Stimulated activated CD4-positive, alpha-beta T cell treated with anti-CD3 and anti-CD28 coated beads, Interleukin-4, amount 100 ng/mL, for 4 hours (primary cell): ENCODE measurements around the gene GNG14.
"Not testable (repeated sequence)": the region's sequence is repeated elsewhere in the genome, so short reads cannot be mapped to it uniquely, and the experiment has no call there.

Source experiments
- DNase-seq, 2 experiments: peaks; one replicate each; pipeline ENCODE4 v3.0.0-alpha.2; 2020

Gene GNG14

DNA sequence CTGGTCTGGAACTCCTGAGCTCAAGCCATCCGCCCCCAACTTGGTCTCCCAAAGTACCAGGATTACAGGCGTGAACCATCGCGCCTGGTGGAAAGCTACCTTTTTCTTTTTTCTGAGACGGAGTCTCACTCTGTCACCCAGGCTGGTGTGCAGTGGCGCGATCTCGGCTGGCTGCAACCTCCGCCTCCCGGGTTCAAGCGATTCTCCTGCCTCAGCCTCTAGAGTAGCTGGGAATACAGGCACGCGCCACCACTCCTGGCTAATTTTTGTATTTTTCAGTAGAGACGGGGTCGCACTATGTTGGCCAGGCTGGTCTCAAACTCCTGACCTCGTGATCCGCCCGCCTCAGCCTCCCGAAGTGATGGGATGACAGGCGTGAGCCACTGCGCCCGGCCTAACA is 9.6 kb downstream of the GNG14 start:
- DNase-seq = not testable (repeated sequence)

DNA sequence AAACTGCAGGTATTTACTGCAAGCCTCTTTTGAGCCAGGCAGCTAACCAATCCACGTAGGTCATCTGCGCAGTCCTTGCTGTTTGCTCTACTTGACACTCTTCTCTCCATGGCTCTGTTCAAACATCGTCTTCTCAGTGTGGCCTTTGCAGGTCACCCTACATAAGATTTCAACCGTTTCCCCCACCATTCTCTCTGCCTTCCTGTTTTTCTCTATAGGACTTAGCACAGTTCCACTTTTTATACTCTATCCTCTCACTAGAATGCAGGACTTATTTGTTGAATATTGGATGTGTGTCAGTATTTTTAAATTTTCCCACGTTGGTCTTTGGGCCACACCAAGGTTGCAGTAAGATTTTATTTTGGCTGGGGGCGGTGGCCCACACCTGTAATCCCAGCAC is 10.3 kb downstream of the GNG14 start:
- no peak for DNase-seq

DNA sequence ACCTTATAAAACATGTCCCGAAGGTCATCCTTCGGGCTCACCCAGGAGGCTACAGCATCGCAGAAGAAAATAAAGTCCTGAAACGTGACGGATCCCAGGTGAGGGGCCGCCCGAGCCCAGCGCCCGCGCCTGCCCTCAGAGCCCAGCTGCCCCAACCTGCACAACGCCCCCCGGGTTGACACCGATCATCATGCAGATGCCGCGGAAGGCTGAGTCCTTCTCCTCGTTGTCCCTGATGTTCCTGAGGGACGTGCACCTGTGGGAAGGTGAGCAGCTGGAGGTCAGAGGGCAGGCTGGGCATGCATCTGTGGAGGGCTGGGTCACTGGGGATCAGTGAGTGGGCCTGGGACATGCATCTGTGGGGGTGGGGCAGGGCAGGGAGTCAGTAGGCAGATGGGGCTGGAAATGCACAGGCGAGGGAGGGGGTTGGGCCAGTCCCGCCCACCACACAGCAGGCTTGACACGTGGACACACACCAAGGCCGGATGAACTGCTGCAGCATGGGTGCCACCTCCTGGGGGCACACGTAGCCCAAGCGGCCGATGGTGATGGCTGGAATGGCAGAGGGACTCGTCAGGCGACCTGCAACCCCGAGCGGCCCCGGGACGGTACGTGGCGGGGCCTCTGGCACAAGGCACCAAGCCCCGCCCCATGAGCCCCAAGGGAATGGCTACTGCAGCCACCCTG is 13.9 kb downstream of the GNG14 start:
- DNase-seq = no peak

DNA sequence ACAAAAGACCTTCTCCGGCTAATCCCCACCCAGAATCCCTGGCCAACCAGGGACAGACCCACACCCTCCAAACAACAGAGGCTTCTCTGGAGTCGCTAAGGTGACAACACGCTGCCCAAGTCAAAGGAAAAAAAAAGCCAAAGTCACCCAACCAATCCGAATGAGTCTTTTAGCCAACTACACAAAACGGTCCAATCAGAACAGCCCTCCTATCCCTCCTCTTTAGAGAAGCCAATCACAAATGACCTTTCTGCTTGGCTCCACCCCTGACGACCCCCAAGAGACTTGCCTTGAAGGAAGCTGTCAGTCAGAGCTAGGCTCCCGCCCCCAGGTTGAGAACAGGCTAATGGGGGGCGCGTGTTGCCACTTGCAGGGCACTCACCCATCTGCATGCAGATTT is 15.2 kb downstream of the GNG14 start:
- no peak for DNase-seq

DNA sequence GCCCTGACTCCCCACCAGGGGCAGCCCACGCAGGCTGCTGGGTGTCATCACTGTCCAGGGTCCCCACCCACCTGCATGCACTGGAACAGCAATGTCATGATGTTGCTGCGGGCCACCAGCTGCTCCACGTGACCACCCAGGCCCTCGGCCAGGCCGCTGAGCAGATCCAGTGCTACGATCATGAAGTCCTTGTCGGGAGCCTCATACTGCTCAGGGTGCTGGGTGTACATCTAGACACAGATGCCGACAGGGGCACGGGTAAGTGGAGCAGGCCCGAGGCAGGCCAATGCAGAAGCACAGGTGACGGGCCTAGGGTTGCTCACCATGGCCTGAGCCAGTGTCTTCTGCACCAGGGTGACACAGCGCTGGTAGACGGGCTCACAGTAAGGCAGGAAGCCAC is 17.4 kb downstream of the GNG14 start:
- DNase-seq = no peak

DNA sequence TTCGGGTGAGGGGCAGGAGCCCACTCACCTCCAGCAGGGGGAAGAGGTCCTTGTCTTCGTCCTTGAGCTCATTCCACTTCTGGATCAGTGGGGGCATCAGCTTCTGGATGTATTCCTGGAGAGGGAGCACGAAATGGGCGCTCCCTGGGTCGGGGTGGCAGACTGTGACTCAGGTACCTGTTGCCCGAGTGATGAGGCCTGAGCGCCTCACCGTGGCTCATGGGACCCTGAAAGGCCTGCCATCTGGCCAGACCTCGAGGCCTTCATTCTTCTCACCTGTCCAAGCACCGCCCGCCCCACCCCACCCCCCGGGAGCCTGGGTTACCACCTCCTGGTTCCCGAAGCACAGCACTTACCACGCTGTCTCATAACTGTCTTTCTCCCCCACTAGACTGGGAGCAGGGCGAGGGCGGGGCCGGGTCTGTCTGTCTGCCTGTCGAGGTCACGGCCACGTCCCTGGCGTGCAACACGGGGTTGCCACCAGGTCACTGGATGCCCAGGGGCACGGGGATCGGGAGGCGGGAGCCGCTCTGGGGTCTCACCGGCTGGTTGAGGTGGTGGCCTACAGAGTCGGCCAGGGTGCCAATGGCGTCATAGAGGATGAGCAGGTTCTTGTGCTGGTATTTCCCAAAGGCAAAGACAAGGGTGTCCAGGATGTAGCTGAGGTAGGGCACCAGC is 18.0 kb downstream of the GNG14 start:
- no peak for DNase-seq

DNA sequence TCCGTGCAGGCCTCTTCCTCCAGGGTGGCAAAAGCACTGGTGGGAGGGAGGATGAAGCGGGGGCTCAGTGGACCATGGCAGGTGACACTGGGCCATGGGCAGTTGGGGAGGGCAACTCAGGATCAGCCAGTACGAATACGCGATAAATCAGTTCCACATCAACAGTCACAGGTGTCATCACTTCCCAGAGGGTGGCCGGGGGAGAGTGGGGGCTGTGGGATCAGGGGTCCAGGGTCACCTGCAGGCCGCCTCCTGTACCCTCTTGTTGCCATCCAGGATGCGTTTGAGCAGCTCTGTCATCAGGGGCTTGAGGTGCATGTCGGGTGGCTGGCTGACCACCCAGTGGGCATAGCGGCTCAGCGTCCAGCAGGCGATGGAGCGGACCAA is 18.5 kb downstream of the GNG14 start:
- DNase-seq = no peak

DNA sequence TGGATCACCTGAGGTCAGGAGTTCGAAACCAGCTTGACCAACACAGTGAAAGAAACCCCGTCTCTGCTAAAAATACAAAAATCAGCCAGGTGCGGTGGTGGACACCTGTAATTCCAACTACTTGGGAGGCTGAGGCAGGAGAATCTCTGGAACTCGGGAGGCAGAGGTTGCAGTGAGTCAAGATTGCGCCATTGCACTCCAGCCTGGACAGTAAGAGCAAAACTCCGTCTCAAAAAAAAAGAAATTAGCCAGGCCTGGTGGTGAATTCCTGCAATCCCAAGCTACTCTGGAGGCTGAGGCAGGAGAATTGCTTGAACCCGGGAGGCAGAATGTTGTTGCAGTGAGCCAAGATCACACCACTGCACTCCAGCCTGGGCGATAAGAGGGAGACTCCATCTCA is 20.8 kb downstream of the GNG14 start:
- DNase-seq = no peak

DNA sequence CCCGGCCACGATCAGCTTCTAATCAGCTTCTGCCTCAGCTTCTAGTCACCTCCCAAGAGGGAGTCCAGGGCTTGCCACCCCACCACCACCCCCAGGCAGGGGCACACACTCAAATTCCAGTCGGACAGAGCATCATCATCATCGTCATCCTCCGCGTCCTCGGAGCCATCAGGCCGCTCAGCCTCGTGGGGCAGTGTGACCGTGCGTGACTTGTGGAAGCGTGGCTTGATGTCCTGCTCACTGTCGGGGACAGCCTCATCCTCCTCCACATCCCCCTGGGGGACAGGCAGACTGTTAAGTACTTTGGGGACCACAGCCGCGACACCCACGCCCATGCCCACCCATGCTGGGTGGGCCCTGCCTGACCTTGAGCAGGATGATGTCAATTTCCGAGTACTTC is 23.4 kb downstream of the GNG14 start:
- no peak for DNase-seq

DNA sequence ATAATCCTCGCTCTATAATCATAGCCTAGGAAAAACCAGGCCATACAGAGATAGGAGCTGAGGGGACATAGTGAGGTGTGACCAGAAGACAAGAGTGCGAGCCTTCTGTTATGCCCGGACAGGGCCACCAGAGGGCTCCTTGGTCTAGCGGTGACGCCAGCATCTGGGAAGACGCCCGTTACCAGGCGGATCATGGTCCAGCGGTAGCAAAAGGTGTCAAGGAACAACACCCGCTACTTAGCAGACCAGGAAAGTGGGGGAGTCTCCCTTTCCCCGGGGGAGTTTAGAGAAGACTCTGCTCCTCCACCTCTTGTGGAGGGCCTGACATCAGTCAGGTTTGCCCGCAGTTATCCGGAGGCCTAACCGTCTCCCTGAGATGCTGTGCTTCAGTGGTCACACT is 24.3 kb downstream of the GNG14 start:
- not testable (repeated sequence) for DNase-seq

DNA sequence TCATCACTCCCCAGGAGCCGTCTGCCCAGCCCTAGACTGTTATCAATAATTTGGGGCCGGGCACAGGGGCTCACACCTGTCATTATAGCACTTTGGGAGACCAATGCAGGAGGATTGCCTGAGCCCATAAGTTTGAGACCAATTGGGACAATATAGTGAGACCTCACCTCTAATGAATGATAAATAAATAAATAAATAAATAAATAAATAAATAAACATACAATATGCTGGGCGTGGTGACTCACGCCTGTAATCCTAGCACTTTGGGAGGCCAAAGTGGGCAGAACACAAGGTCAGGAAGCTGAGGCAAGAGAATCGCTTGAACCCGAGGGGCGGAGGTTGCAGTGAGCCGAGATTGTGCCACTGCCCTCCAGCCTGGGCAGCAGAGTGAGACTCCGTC is 25.5 kb downstream of the GNG14 start:
- DNase-seq = not testable (repeated sequence)

DNA sequence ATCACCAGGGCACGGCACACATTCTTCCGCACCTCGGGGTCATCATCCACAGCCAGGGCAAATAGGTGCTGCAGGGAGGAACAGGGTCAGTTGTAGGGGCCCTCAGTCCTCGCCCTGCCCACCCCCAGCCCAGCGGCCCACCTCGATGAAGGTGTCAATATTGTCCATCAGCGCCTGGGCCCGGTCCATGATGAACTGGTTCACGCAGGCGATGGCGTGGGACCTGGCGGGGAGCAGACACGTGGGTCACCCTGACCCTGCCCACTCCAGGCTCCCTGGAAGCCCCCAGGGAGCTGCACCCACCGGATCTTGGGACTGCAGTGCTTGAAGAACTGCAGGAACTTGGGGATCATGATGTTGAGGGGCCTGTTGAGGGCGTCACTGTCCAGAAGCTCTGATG is 27.3 kb downstream of the GNG14 start:
- DNase-seq = no peak

DNA sequence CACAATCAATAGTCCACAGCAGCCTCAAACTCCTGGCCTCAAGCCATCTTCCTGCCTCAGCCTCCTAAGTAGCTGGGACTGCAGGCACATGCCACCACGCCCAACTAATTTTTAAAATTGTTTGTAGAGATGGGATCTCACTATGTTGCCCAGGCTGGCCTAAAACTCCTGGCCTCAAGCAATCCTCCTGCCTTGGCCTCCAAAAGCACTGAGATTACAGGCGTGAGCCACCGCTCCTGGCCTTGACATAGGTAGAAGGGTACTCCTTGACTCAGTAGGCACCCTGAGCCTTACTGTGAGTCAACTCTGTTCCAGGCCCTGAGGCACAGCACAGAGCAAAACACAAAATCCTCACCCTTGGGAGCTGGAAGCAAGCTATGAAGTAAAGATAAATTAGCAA is 28.1 kb downstream of the GNG14 start:
- no peak for DNase-seq

DNA sequence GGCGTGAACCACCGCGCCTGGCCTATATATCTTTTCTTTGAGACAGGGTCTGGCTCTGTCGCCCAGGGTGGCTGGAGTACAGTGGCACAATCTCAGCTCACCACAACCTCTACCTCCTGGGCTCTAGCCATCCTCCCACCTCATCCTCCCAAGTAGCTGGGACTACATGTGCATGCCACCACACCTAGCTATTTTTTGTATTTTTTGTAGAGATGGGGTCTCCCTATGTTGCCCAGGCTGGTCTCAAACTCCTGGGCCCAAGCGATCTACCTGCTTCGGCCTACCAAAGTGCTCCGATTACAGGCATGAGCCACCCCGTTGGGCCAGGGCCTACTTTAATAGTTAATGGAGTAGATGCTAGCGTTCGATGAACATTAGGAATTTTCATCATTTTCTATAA is 32.5 kb downstream of the GNG14 start:
- no peak for DNase-seq

DNA sequence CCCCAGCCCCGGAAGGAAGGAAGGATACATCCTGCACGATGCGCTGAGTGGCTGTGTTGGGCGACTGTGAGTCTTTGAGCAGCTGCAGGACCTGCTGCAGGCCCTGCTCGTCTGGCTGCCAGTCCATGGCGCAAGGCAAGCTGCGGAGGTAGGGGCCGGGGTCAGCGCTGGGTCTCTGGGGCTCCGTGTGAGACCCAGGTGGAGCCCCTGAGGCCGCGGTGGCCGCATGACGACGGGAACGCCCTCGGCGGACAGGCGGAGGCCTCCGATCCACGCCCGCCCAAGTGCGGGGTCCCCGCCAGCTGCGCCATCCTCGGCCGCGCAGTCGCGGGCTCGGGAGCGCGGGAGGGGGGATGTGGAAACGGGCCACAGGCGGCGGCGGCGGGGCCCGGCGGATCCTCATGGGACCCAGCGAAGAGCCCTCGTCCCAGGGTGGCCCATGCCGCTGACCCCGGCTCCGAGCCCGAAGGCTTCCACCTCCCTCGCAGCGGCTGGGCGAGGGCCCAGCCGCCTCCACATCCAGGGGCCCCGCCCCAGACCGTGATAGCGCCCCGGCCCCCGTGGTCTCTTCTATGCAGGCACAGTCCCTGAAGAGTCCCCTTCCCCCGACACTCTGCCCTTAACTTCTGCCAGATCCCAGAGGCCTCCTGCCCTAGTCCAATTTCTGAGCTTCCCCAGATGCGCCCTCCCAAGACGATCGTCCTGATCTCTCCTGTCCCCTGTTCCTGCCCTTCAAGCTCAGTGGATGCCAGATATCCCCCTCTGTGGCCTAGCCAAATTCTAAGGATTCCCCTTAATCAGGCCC is 33.3 kb downstream of the GNG14 start:
- DNase-seq = no peak

DNA sequence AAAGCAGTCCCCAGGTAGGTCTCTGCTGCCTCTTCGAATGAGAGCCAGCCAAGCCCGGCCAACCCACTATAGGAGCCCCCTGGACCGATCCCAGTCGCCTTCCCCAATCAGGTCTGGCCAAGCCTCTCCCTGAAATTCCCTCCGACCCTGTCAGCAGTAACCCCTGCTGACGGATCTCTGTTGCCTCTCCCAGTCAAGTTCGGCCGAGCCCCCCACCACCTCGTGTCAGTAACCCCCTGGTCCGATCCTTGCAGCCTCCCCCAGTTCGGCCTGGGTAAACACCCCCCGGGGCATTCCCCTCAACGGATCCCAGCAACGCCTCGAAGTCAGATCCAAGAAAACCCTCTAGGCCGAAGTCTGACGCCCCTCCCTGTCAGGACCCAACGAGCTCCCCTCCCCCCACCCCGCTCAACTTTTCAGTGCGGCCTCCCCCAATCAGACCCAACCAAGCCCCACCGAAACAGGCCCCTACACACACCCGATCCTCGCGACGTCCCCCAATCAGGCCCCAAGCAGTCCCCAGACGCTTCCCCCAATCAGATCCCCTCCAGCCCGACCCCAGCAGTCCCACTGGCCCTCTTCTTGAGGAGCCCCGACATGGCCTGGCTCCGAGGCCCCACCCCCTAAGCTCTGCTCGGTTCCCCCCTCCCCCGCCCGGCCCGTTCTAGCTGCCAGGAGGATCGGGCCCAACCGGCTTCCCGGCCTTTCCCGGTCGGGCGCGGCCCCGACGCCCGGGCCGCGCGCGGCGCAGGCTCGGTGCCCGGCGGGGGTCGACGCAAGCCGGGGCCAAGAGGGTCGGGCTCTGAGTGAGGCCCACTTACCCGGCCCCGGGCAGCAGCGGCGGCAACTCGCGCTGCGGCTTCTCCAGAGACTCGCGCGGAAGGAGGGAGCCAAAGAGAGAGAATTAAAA is 34.1 kb downstream of the GNG14 start:
- DNase-seq = peak; percentile 37 to 52

DNA sequence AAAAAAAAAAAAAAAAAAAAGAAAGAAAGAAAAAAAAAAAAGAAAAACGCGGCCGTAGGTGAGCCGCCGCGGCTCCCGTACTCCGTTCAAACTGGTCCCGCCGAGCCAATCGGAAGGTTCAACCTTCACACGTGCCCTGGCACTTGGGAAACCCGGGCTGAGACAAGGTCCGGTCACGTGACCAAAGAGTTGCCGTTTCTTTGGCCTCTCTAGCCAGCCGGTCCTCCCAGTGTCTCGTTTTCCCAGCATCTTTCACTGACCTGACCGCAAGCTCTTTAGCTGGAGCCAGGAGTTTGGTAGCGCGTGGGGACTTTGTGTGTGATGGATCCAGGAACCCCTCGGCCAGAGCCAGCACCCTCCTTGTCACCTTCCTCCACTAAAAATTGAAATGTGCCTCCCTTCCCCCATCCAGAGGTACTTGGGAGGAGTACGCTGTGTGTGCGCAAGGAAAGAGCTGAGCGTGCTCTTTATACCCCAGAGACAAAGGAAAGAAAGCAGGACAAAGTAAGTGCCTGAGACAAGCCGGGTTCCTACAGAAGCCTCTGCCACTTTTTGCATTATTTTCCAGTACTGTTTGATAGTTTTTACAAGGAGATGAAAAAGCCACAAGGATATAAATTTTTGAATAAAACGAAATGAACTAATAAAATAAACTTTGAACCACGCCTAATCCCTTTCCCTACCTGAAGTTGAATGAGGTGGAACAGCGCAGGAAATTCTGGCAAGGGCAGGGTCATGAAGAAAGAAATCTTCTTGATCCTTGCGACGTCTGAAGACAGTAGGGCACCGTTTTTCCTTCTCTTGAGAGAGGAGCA is 35.0 kb downstream of the GNG14 start:
- peak; percentile 81 to 94 for DNase-seq

DNA sequence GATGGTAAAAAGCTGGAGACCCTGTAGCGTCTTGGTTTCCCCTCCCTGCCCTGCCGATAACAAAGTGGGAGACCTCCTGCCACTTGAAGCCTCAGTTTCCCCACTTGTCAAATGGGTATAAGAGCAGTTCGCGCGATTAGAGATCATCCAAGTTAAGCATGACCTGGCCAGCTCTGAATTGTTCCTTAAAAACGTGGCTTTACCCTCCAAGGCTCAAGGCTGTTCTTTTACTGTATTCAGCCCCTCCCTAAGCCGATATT is 35.5 kb downstream of the GNG14 start:
- DNase-seq = no peak

DNA sequence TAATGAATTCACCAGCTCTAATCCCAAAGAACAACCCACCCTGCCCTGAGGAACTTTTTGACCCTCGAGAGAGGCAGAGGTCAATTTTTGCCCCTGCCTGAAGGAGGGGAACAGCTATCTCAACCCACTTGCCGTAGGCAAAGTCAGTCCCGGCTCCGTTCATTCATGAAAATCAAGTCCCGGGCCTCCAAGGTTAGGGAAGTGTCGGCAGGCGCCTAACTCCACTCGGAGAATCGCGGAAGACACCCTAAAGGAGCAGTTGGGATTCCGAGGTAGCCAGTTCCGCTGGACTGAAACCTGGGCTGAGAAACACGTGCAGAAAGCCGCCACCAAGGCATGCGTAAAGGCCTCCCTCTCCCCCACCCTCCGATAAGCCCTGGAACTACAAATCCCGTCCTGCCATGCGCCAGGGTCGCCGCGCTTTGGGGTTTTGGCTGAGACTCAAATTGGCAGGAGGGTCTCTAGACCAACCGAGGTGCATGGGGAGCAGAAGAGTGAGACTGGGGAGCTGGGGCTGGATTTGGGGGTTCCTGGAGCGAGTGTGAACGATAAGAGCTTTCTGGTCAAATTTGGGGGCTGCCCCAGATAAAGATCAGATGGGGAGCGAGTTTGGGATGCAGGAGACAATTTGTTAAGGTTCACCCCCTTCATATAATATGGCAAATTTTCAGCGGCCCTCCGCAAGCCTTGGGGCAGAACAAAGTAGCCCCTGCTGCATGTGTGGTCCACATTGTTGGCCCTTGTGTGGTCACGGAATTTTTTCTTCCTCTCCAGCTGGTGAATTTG is 36.0 kb downstream of the GNG14 start, which contains the start of gene TNPO2:
Gene TNPO2, minus strand, starts transcription at position 292 of the 786 bp plus-strand sequence. CDS start 2,955 bp downstream, outside the sequence.
- DNase-seq = peak; percentile 74

DNA sequence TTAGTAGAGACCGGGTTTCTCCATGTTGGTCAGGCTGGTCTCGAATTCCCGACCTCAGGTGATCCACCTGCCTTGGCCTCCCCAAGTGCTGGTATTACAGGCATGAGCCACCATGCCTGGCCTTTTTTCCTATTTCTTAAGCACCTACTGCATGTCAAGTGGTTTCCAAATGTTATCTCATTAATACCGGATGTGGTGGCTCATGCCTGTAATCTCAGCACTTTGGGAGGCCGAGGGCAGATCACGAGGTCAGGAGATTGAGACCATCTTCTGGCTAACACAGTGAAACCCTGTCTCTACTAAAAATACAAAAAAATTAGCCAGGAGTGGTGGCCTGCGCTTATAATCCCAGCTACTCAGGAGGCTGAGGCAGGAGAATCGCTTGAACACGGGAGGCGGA is 37.8 kb downstream of the GNG14 start:
- DNase-seq = not testable (repeated sequence)

DNA sequence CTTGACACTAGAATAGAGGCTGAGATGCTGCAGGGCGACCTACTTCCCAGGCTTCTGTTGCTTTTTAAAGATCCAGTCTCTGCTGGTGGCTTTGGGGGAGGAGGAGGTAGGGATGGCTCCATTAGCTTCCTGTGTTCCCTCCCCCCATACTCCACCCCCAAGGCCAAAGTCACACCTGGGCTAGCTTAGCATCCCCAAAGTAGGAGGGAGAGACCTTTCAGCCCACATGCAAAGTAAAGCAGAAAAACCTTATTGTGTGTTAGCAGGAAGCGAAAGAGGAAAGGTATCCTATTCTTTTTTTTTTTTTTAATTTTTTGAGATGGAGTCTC is 39.2 kb downstream of the GNG14 start:
- DNase-seq = no peak
